HL-60 (cell line): ENCODE measurements around the gene VPS11.

Experiments
- GABPA ChIP-seq: IDR thresholded peaks from 2 replicates; pipeline ENCODE4 v1.6.1; 2012; ENCODE audit warnings: low read depth
- POLR2AphosphoS5 ChIP-seq: IDR thresholded peaks from 2 replicates; pipeline ENCODE4 v1.6.1; 2012; ENCODE audit warnings: low read depth
- TF ChIP-seq, protein P1 (sequence below): IDR thresholded peaks from one replicate; pipeline ENCODE4 v1.5.1; 2011; ENCODE audit warnings: low read length, control low read depth, inconsistent platforms; ENCODE audit not compliant: insufficient read depth

DNA sequence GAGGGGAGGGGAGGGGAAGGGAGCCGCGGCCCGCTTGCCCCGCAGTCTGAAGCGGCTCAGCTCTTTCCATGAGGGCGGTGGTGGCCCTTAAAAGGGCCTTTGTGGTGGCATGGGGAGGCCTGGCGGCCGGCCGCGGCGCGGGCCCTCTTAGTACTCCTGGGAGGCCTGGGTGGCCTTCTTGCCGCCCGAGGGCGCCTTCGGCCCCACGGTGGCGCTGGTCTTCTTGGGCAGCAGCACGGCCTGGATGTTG is 27.1 kb downstream of the VPS11 start:
- TF ChIP-seq, protein P1, sequence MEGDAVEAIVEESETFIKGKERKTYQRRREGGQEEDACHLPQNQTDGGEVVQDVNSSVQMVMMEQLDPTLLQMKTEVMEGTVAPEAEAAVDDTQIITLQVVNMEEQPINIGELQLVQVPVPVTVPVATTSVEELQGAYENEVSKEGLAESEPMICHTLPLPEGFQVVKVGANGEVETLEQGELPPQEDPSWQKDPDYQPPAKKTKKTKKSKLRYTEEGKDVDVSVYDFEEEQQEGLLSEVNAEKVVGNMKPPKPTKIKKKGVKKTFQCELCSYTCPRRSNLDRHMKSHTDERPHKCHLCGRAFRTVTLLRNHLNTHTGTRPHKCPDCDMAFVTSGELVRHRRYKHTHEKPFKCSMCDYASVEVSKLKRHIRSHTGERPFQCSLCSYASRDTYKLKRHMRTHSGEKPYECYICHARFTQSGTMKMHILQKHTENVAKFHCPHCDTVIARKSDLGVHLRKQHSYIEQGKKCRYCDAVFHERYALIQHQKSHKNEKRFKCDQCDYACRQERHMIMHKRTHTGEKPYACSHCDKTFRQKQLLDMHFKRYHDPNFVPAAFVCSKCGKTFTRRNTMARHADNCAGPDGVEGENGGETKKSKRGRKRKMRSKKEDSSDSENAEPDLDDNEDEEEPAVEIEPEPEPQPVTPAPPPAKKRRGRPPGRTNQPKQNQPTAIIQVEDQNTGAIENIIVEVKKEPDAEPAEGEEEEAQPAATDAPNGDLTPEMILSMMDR: no peak
- TF ChIP-seq POLR2AphosphoS5 (no peak), GABPA (no peak)
